BE2C (cell line): ENCODE measurements around the gene DDX39B. TPM values are rescaled to one million over a fixed set of nuclear protein-coding genes. Genes with fewer than 3 reads are reported as not detected.
"Not testable (repeated sequence)": the region's sequence is repeated elsewhere in the genome, so short reads cannot be mapped to it uniquely, and the experiment has no call there.

Source experiments
- DNase-seq: peaks from one replicate; pipeline ENCODE4 v3.0.0-alpha.2; 2020
- H3K27me3 ChIP-seq: fragments of 250-450 bp; sonication (Bioruptor Pico); 2 replicates; pipeline ENCODE4 v1.5.1; 2020; ENCODE audit warnings: mild to moderate bottlenecking
- H3K36me3 ChIP-seq: fragments of 250-450 bp; sonication (Bioruptor Pico); 2 replicates; pipeline ENCODE4 v1.5.1; 2020; ENCODE audit warnings: mild to moderate bottlenecking
- H3K4me1 ChIP-seq: fragments of 250-450 bp; sonication (Bioruptor Pico); 2 replicates; pipeline ENCODE4 v1.5.1; 2020
- H3K4me3 ChIP-seq: 2 replicates; pipeline ENCODE4 v1.5.1; 2011; ENCODE audit warnings: low read depth, low read length
- H3K9me3 ChIP-seq: fragments of 250-450 bp; sonication (Bioruptor Pico); 2 replicates; pipeline ENCODE4 v1.5.1; 2020
- polyA plus RNA-seq: library from polyadenylated mRNA; unstranded; fragments of >200 nt; gene quantifications from one replicate; pipeline ENCODE4 v1.2.1, GENCODE V29; 2012; ENCODE audit warnings: low read depth, missing spikeins; ENCODE audit not compliant: insufficient read length, insufficient read depth
- TF ChIP-seq, protein P1 (sequence below): IDR thresholded peaks from 2 replicates; pipeline ENCODE4 v1.5.1; 2012; ENCODE audit warnings: mild to moderate bottlenecking, low read depth, low read length

The DDX39B gene
- 635 TPM for polyA plus RNA-seq

DNA sequence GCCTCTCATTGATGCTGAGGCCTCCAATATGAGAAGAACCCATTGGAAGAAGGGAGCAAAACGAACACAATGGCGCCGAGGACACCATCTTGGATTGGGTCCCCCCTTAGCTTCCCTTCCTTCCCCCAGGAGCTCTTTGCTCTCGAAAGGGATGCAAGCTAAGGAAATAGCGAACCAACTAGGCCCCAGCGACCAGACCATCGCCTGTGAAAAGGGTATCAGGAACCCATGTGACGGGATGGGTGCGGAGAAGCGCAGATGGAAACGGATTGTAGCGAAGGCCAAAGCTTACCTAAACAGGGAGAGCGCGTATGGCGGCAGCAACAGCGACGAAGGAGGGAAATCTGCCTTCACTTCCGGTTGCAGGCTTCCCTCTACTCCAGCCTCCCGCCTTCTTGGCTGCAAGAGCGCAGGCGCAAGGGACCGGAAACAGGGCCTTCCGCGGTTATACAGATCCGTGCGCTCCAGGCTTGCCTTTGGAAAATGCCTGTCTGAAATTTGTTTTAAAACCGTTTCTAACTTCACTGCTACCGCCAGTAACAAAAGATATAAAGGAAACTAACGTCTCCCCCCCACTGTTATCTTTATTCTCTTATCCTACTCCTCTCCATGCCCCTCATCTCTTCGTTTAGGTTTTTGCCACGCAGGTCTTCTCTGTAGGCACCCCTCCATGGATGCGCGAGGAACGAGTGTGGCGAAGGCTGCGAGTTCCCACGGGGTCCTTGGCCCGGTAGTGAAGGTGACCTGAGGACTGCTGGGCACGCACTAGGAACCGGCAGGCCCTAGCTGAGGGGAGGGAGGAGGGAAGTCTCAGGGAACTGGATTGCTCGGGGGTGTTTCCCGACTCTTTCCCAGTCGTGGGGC lies at the start of gene DDX39B:
Gene DDX39B, minus strand, starts transcription at position 346 of the 864 bp plus-strand sequence. CDS start 1,471 bp downstream, outside the sequence.
- Histone ChIP-seq H3K4me3 (peak within 1 kb of the TSS; percentile 90), H3K9me3 (no peaks in the 10 kb centered on the region), H3K27me3 (no peaks in the 10 kb centered on the region), H3K4me1 (no peaks in the 10 kb centered on the region), H3K36me3 (peaks cover 40% of the 10 kb centered on the region)
- TF ChIP-seq, protein P1, sequence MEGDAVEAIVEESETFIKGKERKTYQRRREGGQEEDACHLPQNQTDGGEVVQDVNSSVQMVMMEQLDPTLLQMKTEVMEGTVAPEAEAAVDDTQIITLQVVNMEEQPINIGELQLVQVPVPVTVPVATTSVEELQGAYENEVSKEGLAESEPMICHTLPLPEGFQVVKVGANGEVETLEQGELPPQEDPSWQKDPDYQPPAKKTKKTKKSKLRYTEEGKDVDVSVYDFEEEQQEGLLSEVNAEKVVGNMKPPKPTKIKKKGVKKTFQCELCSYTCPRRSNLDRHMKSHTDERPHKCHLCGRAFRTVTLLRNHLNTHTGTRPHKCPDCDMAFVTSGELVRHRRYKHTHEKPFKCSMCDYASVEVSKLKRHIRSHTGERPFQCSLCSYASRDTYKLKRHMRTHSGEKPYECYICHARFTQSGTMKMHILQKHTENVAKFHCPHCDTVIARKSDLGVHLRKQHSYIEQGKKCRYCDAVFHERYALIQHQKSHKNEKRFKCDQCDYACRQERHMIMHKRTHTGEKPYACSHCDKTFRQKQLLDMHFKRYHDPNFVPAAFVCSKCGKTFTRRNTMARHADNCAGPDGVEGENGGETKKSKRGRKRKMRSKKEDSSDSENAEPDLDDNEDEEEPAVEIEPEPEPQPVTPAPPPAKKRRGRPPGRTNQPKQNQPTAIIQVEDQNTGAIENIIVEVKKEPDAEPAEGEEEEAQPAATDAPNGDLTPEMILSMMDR = no peak
- DNase-seq = peak; percentile 96

GRCh38 chr6:31590691-31591090 lies 48.9 kb upstream of the DDX39B start:
- not testable (repeated sequence) for H3K27me3 ChIP-seq, H3K36me3 ChIP-seq, H3K4me3 ChIP-seq, DNase-seq, H3K9me3 ChIP-seq
- peaks cover 13% of the 10 kb centered on the region for H3K4me1 ChIP-seq

DNA sequence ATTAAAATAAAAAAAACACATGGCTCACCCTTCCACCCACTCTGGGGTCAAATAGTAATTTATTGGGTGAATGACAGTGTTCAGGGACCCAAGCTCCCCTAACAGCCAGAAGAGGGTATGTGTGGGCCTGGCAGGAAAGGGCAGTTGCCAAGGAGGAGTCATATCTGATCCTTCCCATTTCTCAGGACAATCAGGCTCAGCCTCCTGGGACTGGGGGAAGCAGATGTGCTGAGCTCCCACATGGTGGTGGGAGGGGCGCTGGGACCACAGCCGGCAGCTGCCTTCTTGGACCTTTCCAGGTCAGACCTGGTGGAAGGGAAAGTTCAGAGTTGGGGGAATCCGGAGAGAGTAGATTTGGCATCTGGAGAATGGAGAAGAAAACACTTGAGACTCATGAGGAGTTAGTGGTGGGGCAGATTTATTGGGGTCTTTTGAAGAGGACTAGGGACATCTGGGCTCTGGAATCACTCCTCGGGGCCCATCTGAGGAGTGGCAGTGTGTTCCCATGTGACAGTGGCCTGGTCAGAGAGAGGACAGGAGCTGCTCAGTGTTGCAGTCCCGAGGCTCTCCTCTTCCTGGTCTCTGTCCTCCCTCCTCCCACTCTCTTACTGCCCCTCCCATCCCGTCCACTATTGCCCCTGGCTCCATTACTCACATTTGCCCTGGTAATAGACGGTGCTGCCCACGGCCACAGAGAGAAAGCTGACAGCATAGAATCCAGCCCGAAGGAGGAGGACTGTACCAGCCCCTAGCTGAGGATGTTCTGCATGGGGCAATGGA lies 47.3 kb upstream of the DDX39B start:
- DNase-seq = peak; percentile 78
- Histone ChIP-seq H3K4me3 (no peak overlapping the region), H3K27me3 (no peaks in the 10 kb centered on the region), H3K9me3 (no peaks in the 10 kb centered on the region), H3K4me1 (peaks cover 13% of the 10 kb centered on the region), H3K36me3 (no peaks in the 10 kb centered on the region)
- TF ChIP-seq, protein P1 = no peak

DNA sequence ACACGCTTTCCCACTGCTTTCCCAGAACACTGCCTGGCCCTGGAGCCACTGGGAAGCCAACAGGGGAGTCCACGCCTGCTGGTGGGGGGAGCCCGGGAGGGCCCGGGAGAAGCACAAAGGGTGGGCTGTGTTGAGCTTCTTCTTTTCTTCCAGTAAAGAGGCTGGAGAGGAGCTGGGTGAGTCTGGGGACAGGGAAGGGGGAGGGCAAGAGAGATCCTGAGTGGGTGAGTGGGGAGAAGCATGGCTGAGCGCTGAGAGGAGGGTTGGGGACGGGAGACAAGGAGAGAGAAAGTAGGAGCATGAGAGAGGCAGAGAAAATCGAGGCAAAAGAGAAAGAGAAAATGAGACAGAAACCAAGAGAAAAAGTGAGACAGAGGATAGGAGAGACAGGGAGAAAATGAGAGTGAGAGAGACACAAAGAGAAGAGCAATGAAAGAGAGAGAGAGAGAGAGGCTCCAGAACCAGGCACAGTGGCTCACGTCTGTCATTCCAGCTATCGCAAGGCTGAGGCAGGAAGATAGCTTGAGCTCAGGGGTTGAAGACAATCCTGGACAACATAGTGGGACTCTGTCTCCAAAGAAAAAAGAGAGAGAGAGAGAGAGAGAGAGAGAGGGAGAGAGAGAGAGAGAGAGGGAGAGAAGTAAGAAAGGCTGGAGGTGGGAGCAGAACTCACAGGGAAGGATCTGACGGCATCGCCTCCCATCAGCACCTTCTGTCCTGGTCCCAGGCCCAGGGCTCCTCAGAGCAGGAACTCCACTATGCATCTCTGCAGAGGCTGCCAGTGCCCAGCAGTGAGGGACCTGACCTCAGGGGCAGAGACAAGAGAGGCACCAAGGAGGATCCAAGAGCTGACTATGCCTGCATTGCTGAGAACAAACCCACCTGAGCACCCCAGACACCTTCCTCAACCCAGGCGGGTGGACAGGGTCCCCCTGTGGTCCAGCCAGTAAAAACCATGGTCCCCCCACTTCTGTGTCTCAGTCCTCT lies 46.3 kb upstream of the DDX39B start:
- no peaks in the 10 kb centered on the region for H3K27me3 ChIP-seq
- peaks cover 13% of the 10 kb centered on the region for H3K4me1 ChIP-seq
- TF ChIP-seq, protein P1 = no peak
- no peaks in the 10 kb centered on the region for H3K9me3 ChIP-seq
- no peak for DNase-seq
- H3K4me3 ChIP-seq = no peak overlapping the region
- H3K36me3 ChIP-seq = no peaks in the 10 kb centered on the region

- Histone ChIP-seq H3K27me3 (no peaks in the 10 kb centered on the region), H3K4me3 (no peak overlapping the region), H3K36me3 (no peaks in the 10 kb centered on the region), H3K9me3 (no peaks in the 10 kb centered on the region), H3K4me1 (peaks cover 13% of the 10 kb centered on the region)
- TF ChIP-seq, protein P1 = no peak
- DNase-seq = no peak
Measured at GRCh38 chr6:31586599-31587281, 44.9 kb upstream of the DDX39B start.
